GM18873 (cell line): Measurements from ENCODE around the gene GPR37.

Source experiments
- ATAC-seq: cut with Tn5 transposase; IDR thresholded peaks from one replicate; pipeline ENCODE4 v1.9.1; 2021; ENCODE audit warnings: mild to moderate bottlenecking, moderate library complexity, moderate number of reproducible peaks; ENCODE audit not compliant: unreplicated experiment, low FRiP score

Gene GPR37

DNA sequence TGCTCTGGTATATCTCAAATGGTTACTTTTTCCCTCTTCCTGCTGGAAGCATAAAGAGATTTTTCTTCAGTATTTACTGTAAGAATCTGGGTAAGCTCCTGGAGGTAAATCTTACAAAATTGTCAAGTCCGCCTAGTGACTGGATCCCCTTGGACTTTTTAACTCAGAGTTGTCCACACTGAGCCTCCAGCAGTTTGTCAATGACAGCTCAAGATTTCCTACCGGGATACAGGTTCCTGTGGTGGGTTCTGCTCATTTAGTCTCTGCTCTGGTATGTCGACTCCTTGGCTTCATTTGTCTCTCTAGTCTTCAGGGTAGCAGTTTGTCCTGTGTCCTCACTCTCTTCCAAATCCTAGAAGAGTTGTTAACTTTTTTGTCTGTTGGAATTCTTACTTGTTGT, 27.0 kb downstream of the GPR37 start:
- no peak for ATAC-seq

GRCh38 chr7:124737760-124738300, 27.8 kb downstream of the GPR37 start:
- ATAC-seq: no peak

DNA sequence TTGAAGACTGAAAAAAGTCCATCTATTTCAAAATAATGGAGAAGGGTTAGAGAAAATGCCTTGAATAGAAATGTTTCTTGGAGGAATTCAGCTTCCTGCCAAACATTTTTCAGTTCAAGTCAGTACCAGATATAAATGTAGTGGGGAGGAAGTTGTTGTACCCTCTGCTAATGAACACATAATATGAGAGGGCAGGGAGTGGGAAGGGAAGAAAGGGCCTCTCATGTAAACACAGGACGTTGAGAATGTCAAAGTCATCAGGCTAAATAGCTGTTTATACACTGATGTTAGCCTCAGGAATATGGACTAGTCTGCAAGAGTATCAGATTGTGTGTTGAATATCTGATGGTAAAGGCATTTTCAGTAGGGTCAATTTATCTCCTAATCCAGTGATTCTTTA, 37.0 kb downstream of the GPR37 start:
- ATAC-seq: no peak

DNA sequence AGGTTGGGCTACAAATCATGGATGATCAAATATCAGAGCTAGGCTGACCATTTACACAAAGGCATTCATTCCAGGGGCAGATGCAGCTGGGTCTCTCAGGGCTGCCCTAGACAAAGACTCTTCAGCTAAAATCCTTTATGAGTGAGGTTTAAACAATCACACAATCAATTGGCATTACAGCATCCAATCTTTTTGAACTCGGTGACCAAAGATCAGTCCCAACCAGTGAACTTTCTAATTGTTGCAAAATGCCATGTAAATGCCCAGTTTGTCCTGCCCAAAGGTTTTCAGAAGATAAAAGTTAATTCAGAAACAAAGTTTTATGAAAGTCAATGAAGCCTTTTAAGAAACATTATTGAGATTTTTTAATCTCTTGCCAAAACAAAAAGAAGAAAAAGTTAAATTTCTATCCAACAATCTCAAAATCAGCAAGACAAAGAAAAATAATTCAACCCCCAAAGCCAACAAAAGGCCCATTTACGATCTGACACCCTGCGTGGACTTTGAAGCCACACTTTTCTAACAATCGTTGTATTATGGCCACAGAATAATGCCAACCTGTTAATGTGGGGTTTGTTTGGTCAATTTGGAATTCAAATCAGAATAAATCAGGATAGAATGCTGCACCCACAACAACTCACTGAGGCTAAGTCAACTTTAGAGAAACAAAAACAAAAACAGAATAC, 40.9 kb downstream of the GPR37 start:
- no peak for ATAC-seq

DNA sequence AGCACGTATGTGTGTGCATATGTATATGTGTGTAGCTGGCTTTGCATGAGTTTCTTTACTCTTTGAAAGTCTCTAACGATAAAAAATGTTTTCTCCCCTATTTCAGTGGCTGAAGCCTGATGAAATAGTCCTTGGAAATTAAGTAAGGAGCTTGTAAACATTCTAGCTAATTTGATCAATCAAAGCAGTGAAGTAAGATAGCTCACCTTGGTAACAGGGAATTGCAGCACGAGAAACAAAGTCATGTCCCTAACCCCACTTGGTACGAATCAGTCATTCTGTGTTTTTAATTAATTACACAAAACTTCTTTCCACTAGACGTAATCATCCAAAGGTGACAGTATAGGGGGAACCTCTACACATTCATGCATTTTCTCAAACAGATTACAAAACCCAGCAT, 41.5 kb downstream of the GPR37 start:
- no peak for ATAC-seq

DNA sequence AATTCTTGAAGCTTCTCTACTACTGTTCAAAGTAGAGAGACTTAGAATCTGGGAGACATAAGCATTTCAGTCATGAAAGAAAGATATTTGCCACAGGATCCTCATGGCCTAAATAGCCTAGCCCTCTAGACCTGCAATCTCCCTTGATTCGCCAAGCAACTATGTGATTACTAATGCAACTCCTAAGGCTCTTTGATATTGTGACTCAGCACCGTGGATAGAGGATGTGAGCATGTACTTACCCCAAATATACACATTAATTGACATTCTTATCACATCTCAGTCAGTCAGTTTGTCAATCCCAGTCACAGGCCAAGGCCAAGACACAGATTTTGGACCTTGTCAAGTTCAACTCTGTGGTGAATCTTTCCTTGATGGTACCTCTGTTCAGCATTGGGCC, 42.6 kb downstream of the GPR37 start:
- ATAC-seq: no peak

- no peak for ATAC-seq
These were observed 43.3 kb downstream of the GPR37 start for GRCh38 chr7:124722292-124722691.

DNA sequence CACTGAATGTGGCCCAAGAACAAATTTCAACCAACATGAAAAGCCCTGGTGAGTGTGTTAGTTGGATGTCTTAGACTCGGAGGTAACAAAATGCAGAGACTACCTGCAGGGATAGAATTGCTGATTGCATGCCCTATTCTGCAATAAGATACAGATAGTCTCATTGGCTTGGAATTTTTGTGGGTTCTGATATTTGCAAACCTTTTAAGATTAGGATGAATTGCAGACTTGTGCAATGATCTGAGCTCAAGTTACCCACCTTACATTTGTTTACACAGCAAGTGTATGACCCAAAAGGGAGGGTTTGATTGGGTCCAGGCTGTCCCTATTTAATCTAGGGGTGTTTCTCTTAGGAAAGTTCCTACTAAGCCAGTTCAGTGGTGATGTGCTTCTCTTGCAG, 45.4 kb downstream of the GPR37 start:
- ATAC-seq: no peak

DNA sequence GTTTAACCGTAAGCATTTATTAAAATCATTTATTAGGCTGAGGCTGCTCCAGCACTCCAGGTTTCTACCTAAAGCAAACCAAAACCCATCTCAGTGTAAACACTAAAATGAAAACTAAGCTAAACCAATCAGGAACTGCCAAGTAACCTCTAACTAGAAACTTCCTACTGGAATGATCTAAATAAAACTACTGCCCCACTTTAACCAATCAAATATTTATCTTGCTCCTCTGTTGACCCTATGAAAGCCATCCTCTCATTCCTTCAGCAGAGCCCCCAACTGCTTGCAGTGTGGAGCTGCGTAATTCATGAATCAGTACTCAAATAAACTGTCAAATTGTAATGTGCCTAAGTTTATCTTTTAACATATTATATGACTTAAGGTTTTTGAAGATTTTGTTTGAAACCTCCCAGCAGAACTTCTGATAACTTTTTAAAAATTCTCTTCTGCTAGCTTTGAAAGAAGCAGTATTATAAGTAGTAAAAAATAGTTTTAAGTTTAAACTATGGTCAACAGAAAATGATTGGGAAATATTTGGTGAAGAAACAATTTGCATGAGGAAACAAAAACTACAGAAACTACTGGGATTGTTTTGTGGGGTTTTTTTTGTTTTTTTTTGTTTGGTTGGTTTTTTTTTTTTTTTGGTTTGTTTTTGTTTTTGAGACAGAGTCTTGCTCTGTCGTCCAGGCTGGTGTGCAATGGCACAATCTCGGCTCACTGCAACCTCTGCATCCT, 47.4 kb downstream of the GPR37 start:
- no peak for ATAC-seq

DNA sequence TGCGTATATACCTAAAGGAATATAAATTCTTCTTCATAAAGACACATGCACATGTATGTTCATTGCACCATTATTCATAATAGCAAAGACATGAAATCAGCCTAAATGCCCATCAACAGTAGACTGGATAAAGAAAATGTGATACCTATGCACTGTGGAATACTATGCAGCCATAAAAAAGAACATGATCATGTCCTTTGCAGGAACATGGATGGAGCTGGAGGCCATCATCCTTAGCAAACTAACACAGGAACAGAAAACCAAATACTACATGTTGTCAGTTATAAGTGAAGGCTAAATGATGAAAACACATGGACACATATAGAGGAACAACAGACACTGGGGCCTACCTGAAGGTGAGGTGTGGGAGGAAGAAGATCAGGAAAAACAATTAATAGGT, 48.7 kb downstream of the GPR37 start:
- no peak for ATAC-seq

GRCh38 chr7:124713086-124713485, 52.5 kb downstream of the GPR37 start:
- no peak for ATAC-seq

DNA sequence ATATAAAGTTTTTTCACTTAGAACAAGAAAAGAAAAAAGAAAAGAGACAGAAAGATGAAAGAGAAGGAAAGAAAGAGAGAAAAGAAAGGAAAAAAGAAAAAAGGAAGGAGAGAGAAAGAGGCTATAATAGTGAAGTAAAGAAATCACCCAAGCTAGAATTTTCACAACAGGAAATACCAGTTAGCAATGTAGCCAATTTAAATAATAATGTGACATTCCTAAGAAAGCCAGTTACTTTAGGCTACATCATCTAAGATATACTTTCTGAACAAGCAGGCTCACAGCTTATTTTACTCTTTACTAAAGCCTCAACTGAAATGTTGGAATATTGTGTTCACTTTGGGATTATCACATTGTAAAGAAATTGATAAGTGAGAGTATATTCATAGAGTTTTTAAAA, 53.6 kb downstream of the GPR37 start:
- ATAC-seq: no peak

DNA sequence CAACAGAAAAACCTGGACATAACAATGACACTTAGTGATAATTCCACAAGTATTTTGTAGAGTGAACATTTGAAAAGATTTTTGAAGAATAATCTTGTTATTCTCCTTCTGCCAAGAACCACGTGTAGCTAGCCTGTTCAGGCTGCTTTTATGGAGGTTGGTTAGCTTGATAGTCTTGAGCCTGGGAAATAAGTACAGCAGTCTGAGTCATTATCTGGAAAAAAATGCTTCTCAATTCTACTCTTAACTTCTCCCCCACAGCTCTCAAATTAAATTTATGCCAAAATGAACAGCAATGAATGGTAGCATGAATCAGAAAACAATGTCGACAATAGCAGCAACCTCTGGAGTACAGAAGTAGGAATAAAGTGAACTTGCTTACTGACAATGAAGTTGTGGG, 63.2 kb downstream of the GPR37 start:
- no peak for ATAC-seq

GRCh38 chr7:124701955-124702354, 63.6 kb downstream of the GPR37 start:
- ATAC-seq: no peak

DNA sequence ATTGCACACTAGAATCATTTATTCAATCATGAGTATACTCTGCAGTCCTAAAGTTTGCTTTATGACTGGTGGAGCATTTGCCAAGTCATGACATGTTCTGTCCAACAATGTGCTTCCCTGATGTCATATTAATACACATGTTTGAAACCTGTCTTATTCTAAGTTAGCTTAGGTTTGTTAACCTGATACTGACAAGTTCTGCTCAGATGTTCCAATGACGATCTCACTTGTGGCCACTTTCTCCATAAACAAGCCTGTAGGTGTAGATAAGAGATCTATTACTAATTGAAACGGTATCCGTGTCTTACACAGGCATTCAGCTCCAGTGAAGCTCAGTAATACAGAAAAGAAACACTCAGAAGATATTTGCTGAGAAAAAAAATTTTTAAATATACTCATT, 64.9 kb downstream of the GPR37 start:
- no peak for ATAC-seq

DNA sequence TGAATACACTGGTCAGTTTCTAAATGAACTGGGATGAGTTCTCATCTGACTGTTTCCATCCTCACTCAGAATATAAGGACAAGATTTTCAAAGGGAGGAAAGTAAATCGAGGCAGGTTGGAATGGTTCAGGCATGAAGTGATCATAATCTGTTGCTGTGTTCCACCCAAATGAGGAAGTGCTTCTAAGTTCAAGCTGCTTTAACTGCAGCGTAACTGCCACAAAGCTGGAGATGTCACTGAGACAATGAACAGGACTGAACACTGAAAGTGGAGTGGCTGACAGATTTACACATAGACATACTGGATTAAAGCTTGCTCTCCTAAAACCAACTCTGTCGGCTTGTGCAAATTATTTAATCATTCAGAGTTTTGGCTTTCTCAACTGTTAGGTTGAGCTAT, 66.6 kb downstream of the GPR37 start:
- no peak for ATAC-seq

DNA sequence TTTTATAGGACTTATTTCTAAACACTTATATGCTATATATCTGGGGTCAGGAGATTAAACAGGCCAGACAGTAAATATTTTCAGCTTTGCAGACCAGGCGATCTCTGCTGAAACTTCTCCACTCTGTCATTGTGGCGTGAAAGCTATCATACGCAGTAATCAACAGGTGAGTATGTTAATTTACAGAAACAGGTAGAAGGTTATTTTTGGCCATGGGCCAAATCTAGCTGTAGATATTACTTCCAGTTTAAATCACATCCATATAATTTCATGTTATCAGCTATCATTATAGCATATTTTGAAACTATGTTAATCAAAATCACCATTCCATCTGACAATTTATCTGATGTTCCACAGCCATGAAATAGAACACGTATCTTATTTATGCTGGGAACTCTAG, 67.8 kb downstream of the GPR37 start:
- no peak for ATAC-seq
